Panc1 (cell line): ENCODE results near the gene SENP1.

Source experiments
- TCF7L2 ChIP-seq: IDR thresholded peaks from 2 replicates; pipeline ENCODE4 v1.6.1; 2011; ENCODE audit warnings: mild to moderate bottlenecking, low read depth, low read length, inconsistent platforms
- TF ChIP-seq, protein P1 (sequence below): fragments of 450-650 bp; IDR thresholded peaks from 2 replicates; pipeline ENCODE4 v1.5.1; 2017; ENCODE audit warnings: mild to moderate bottlenecking
- TF ChIP-seq, protein P2 (sequence below), 2 experiments: IDR thresholded peaks; 2 replicates each; pipeline ENCODE4 v1.6.1; 2011 to 2012; ENCODE audit warnings: low read depth in 2 of 2, control low read depth in 1 of 2, low read length in 1 of 2, mild to moderate bottlenecking in 1 of 2, moderate library complexity in 1 of 2; ENCODE audit not compliant: insufficient read depth in 1 of 2

DNA sequence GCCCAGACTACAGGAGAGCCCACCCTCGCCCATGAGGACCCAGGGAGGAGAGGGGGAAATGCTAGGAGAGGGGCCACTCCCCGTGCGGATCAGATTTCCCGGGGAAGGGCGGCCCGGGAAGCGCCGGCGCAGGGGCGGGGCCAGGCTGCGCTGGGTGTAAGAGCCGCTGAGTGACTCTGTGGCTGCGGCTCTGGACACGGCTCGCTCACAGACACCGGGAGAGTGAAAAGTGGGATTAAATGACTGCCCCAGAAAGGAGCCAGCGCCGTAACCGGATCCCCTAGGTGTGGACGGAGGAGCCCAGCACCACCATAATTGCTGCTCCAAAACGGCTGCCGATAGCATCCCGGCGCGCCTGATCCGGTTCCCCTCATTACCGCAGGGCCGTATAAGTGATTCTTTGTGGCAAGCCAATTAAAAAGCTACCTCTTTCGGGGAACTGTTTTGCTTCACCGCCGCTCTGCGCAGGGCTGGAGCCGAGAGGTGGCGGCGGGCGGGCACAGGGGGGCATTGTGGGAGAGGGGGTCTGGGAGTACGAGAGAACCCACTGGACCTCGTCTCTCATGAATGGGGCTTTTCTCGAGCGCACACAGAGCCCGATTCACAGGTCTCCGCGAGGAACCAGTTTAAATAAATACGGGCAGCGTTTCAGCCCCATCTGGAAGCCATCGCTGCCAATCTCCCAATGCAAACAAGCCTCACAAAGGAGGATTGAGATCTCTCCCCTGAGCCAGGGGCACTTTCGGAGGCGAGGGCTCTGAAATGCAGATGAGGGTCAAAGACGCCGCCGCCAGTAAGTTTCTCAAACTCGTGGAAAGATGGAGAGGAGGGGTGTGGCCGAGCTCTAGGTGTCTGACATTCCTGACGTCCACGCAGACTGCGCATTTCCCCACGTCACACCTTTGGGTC is 104.1 kb downstream of the SENP1 start:
- TF ChIP-seq, protein P1, sequence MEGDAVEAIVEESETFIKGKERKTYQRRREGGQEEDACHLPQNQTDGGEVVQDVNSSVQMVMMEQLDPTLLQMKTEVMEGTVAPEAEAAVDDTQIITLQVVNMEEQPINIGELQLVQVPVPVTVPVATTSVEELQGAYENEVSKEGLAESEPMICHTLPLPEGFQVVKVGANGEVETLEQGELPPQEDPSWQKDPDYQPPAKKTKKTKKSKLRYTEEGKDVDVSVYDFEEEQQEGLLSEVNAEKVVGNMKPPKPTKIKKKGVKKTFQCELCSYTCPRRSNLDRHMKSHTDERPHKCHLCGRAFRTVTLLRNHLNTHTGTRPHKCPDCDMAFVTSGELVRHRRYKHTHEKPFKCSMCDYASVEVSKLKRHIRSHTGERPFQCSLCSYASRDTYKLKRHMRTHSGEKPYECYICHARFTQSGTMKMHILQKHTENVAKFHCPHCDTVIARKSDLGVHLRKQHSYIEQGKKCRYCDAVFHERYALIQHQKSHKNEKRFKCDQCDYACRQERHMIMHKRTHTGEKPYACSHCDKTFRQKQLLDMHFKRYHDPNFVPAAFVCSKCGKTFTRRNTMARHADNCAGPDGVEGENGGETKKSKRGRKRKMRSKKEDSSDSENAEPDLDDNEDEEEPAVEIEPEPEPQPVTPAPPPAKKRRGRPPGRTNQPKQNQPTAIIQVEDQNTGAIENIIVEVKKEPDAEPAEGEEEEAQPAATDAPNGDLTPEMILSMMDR = no peak
- TF ChIP-seq TCF7L2 = no peak
- TF ChIP-seq, protein P2, sequence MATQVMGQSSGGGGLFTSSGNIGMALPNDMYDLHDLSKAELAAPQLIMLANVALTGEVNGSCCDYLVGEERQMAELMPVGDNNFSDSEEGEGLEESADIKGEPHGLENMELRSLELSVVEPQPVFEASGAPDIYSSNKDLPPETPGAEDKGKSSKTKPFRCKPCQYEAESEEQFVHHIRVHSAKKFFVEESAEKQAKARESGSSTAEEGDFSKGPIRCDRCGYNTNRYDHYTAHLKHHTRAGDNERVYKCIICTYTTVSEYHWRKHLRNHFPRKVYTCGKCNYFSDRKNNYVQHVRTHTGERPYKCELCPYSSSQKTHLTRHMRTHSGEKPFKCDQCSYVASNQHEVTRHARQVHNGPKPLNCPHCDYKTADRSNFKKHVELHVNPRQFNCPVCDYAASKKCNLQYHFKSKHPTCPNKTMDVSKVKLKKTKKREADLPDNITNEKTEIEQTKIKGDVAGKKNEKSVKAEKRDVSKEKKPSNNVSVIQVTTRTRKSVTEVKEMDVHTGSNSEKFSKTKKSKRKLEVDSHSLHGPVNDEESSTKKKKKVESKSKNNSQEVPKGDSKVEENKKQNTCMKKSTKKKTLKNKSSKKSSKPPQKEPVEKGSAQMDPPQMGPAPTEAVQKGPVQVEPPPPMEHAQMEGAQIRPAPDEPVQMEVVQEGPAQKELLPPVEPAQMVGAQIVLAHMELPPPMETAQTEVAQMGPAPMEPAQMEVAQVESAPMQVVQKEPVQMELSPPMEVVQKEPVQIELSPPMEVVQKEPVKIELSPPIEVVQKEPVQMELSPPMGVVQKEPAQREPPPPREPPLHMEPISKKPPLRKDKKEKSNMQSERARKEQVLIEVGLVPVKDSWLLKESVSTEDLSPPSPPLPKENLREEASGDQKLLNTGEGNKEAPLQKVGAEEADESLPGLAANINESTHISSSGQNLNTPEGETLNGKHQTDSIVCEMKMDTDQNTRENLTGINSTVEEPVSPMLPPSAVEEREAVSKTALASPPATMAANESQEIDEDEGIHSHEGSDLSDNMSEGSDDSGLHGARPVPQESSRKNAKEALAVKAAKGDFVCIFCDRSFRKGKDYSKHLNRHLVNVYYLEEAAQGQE (IDR thresholded peaks at IDR 0.05; ENCODE audit: insufficient read depth in 1 of 2, low read depth in 2 of 2, low read length in 1 of 2) = no peak
